ENCODE results near the gene KLHL8. TPM values are rescaled to one million over a fixed set of nuclear protein-coding genes. Genes with fewer than 3 reads are reported as not detected.

KLHL8 gene
- total RNA-seq, 2 experiments from 2014 or later, result 9.8 to 10.3 TPM

DNA sequence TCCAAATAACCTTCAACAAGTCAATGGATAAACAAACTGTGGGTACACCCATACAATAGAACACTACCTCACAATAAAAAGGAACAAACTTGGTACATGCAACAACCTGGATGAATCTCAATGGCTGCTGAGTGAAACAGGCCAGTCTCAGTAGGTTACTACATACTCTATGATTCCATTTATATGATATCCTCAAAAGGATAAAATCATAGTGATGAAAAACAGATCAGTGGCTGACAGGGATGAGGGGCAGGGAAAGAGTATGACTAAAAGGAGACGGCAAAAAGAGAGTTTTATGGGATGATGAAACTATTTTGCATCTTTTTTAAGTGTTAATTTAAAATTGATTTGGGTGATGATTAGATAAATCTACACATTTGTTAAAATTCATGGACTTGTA lies 15.9 kb downstream of the KLHL8 start:
- H3K27ac Mint-ChIP-seq, result no peak overlapping the region
- no peak for ATAC-seq
- DNase-seq, result no peak
- H3K27me3 Mint-ChIP-seq, result no peaks in the 10 kb centered on the region
- H3K4me1 Mint-ChIP-seq, result peaks cover 1% of the 10 kb centered on the region
- H3K36me3 Mint-ChIP-seq (ENCODE audit: low read depth), result peaks cover 20% of the 10 kb centered on the region
- ChIA-PET CTCF (no interaction called here), POLR2A (no interaction called here)
- intact Hi-C loops (cut with DNase I, micrococcal nuclease), result no loop called here
- peaks cover 7% of the 10 kb centered on the region for H3K9me3 Mint-ChIP-seq (ENCODE audit: low read depth)
- no peak overlapping the region for H3K4me3 Mint-ChIP-seq

DNA sequence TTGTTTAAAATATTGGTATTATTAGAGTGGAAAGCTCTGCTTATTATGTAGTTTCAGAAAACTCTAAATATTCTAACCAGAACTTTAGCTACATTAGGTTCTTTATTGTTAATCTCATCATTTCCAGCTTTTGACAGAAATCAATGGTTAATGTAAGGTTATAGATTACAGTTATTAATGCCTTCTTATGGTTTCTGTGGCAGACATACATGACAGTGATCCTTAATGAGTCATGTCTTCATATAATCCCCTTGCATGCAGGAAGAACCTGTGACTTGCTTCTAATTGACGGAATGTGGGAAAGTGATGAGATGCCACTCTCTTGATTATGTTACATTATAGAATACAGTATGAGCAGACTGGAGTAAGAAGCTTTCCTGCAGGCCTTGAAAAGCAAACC lies 23.5 kb downstream of the KLHL8 start:
- no peak overlapping the region for H3K27ac Mint-ChIP-seq
- DNase-seq (no peak), ATAC-seq (no peak)
- CTCF ChIA-PET, result interaction anchor here (0.6 to 1.9 kb wide), 2 partner anchors 10 to 34 kb away, joined by 5 to 6 read pairs; no protein-coding TSS in a partner anchor
- H3K4me3 Mint-ChIP-seq, result no peak overlapping the region
- intact Hi-C loops (cut with DNase I, micrococcal nuclease), result no loop called here
- peaks cover 10% of the 10 kb centered on the region for H3K36me3 Mint-ChIP-seq (ENCODE audit: low read depth)
- no peaks in the 10 kb centered on the region for H3K27me3 Mint-ChIP-seq
- peaks cover 14% of the 10 kb centered on the region for H3K4me1 Mint-ChIP-seq
- H3K9me3 Mint-ChIP-seq (ENCODE audit: low read depth), result no peaks in the 10 kb centered on the region
- POLR2A ChIA-PET, result no interaction called here

DNA sequence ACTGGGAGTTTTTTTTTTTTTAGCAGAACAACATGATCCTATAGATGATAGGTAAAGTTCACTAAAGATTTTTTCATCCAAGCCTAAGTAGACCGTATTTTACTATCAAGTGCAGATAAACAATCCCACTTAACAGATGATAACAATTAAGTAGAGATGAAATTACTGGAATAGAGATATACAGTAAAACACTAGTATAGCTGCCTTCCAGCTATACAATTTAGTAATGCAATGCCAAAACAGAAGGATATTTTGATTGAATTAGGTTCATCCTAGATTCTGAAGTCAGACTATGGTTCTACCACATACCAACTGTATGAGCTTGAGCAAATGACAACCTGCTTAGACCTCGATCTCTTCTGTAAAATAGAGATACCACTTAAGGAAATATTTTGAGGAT lies 24.3 kb downstream of the KLHL8 start:
- POLR2A ChIA-PET, result no interaction called here
- peaks cover 14% of the 10 kb centered on the region for H3K4me1 Mint-ChIP-seq
- ATAC-seq (no peak), DNase-seq (no peak)
- H3K9me3 Mint-ChIP-seq (ENCODE audit: low read depth), result no peaks in the 10 kb centered on the region
- no peak overlapping the region for H3K27ac Mint-ChIP-seq
- no peak overlapping the region for H3K4me3 Mint-ChIP-seq
- peaks cover 14% of the 10 kb centered on the region for H3K36me3 Mint-ChIP-seq (ENCODE audit: low read depth)
- intact Hi-C loops (cut with DNase I, micrococcal nuclease), result no loop called here
- CTCF ChIA-PET, result interaction anchor here (1.9 kb wide), 1 partner anchor 9 kb away, joined by 6 read pairs; no protein-coding TSS in a partner anchor
- H3K27me3 Mint-ChIP-seq, result no peaks in the 10 kb centered on the region

DNA sequence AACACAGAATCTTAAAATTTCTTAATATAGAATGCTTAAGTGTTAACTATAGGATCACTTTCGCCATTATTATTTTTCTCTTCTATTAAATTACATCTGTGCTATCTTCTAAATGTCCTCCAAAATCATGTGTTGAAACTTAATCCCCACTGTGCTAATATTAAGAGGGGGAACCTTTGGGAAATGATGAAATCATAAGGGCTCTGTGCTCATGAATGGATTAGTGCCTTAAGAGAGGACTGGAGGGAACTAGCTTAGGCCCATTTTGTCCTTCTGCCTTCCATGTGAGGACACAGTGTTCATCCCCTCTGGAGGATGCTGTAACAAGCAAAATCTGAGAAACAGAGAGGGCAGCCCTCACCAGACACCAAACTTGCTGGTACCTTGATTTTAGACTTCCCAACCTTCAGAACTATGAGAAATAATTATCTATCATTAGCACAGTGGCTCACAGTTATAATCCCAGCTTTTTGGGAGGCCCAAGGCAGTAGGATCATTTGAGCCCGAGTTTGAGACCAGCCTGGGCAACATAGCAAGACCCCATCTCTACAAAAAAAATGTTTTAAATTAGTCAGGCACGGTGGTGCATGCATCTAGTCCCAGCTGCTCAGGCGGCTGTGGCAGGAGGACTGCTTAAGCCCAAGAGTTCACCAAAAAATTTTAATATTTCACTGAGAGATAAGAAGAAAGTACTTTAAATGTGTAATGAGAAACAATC lies 26.3 kb downstream of the KLHL8 start:
- Mint-ChIP-seq H3K36me3 (ENCODE audit: low read depth) (peaks cover 11% of the 10 kb centered on the region), H3K27ac (no peak overlapping the region), H3K27me3 (no peaks in the 10 kb centered on the region), H3K4me1 (peaks cover 12% of the 10 kb centered on the region), H3K4me3 (no peak overlapping the region), H3K9me3 (ENCODE audit: low read depth) (no peaks in the 10 kb centered on the region)
- ChIA-PET CTCF (no interaction called here), POLR2A (no interaction called here)
- ATAC-seq (no peak), DNase-seq (no peak)
- intact Hi-C loops (cut with DNase I, micrococcal nuclease), result no loop called here

DNA sequence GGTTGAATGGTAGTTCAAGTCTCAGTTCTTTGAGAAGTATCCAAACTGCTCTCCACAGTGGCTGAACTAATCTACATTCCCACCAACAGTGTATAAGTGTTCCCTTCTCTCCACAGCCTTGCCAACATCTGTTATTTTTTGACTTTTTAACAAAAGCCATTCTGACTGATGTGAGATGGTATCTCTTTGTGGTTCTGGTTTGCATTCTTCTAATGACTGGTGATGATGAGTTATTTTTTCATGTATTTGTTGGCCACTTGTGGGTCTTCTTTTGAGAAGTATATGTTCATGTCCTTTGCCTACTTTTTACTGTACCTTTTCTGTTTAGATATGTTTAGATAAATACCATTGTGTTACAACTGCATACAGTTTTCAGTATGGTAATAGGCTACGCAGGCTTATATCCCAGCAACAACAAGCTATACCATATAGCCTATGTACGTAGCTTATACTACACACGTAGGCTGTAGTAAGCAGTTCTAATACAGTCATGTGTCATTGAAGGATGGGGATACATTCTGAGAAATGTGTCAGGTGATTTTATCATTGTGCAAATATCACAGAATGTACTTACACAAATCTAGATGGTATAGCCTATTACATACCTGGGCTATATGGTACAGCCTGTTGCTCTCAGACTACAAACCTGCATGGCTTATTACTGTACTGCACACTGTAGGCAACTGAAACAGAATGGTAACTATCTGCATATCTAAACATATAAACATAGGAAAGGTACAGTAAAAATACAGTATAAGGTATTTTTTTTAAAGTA lies 28.1 kb downstream of the KLHL8 start:
- H3K36me3 Mint-ChIP-seq (ENCODE audit: low read depth), result peaks cover 11% of the 10 kb centered on the region
- H3K27ac Mint-ChIP-seq, result no peak overlapping the region
- ChIA-PET POLR2A (interaction anchor here (0.5 kb wide), 1 partner anchor 55 kb away, joined by 3 read pairs; no protein-coding TSS in a partner anchor), CTCF (interaction anchor here (0.6 to 0.9 kb wide), 2 partner anchors 46 to 502 kb away, joined by 3 read pairs; no protein-coding TSS in a partner anchor)
- intact Hi-C loops (cut with DNase I, micrococcal nuclease), result no loop called here
- peak; percentile 44 for ATAC-seq
- no peak overlapping the region for H3K4me3 Mint-ChIP-seq
- H3K27me3 Mint-ChIP-seq, result no peaks in the 10 kb centered on the region
- no peak for DNase-seq
- H3K4me1 Mint-ChIP-seq, result peaks cover 4% of the 10 kb centered on the region
- no peaks in the 10 kb centered on the region for H3K9me3 Mint-ChIP-seq (ENCODE audit: low read depth)

DNA sequence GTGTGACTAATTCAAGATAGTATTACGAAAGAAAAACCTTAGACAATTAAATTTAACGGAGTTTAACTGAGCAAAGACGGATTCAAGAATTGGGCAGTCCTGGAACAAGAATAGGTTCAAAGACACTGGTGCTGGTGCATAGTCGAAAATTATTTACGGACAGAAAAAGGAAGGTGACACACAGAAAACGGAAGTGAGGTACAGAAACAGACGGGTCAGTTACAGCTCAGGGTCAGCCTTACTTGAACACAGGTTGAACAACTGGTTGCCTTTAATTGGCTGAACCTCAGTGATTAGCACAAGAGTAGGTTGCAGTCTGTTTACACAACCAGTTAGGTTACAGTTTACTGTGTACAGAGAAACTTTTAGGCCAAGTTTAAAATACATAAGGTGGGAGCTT lies 31.5 kb downstream of the KLHL8 start:
- CTCF ChIA-PET, result interaction anchor here (1.0 kb wide), 1 partner anchor 96 kb away, joined by 3 read pairs; no protein-coding TSS in a partner anchor

DNA sequence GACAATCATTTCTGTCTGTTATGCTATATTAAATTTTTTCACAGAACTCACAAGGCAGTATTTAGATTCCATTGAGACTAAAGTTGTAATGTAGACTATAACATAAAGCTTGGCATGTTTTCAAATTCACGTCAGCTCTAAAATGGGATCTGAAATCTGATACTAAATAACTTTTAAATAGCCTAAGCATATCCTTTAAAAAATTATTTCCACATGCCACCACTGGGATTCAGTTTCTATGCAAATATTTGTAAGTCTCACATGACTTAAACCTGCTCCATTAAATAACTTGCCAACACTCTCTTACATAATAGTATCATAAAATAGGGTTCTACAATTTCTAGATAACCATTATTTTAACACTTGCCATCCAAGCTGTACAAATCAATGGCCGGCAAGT lies 32.4 kb downstream of the KLHL8 start:
- no peak overlapping the region for H3K4me3 Mint-ChIP-seq
- H3K4me1 Mint-ChIP-seq, result no peaks in the 10 kb centered on the region
- peaks cover 6% of the 10 kb centered on the region for H3K36me3 Mint-ChIP-seq (ENCODE audit: low read depth)
- DNase-seq (no peak), ATAC-seq (no peak)
- no peak overlapping the region for H3K27ac Mint-ChIP-seq
- ChIA-PET POLR2A (no interaction called here), CTCF (no interaction called here)
- intact Hi-C loops (cut with DNase I, micrococcal nuclease), result no loop called here
- H3K27me3 Mint-ChIP-seq, result no peaks in the 10 kb centered on the region
- H3K9me3 Mint-ChIP-seq (ENCODE audit: low read depth), result no peaks in the 10 kb centered on the region

More for the DNA sequence above, 31.5 kb downstream of the KLHL8 start:
- Mint-ChIP-seq H3K27ac (no peak overlapping the region), H3K4me3 (no peak overlapping the region), H3K36me3 (ENCODE audit: low read depth) (peaks cover 6% of the 10 kb centered on the region), H3K4me1 (no peaks in the 10 kb centered on the region), H3K27me3 (no peaks in the 10 kb centered on the region), H3K9me3 (ENCODE audit: low read depth) (no peaks in the 10 kb centered on the region)
- POLR2A ChIA-PET, result no interaction called here
- no peak for DNase-seq
- no peak for ATAC-seq
- intact Hi-C loops (cut with DNase I, micrococcal nuclease), result no loop called here

DNA sequence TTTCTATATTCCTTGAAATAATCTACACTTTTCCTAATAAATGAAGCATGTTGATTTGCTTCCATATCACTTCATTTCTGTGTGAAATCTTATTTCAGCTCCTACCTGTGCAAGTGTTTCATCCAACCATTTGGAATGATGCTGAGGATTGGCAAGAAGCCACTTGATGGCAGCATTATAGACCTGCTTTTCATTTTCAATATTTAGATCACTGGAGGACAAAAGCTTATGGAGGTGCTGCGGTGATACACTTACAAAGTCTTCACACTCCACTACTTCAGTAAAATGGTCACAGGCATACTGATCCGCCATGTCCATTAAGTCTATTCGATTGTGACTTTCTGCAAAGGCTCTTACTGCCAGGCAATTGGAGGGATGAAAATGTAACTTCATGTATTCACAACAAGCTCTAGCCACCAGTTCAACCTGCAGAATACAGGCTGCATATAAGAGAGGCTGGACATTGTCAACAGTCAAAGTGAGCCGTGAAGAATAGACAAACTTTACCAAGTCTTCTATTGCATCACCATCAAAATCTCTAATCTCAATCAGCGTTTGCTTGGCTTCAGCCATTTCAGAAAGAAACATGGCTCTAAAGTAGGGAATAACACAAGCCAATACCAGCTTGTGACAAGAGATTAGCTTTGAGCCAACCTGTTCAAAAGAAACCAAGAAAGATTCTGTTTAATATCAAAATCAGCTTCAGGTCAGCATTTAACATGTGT lies 35.1 kb downstream of the KLHL8 start:
- Mint-ChIP-seq H3K4me1 (no peaks in the 10 kb centered on the region), H3K9me3 (ENCODE audit: low read depth) (no peaks in the 10 kb centered on the region), H3K27me3 (no peaks in the 10 kb centered on the region), H3K4me3 (no peak overlapping the region), H3K36me3 (ENCODE audit: low read depth) (peaks cover 1% of the 10 kb centered on the region), H3K27ac (no peak overlapping the region)
- POLR2A ChIA-PET, result interaction anchor here (0.6 kb wide), 1 partner anchor 52 kb away, joined by 4 read pairs; no protein-coding TSS in a partner anchor
- ATAC-seq, result no peak
- CTCF ChIA-PET, result interaction anchor here (1.4 kb wide), 1 partner anchor 18 kb away, joined by 4 read pairs; no protein-coding TSS in a partner anchor
- DNase-seq, result no peak
- intact Hi-C loops (cut with DNase I, micrococcal nuclease), result no loop called here

DNA sequence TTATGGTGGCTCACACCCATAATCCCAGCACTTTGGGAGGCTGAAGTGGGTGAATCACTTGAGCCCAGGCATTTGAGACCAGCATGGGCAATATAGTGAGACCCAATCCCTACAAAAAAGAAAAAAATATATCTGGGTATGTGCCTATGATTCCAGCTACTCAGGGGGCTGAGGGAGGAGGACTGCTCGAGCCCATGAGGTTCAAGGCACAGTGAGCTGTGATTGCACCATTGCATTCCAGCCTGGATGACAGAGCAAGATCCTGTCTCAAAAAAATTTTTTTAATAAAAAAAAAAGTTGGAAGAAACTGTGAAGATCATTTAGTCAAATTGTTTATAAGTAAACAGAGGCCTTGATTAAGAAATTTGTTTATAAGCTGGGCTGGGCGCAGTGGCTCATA lies 39.7 kb downstream of the KLHL8 start:
- no peak for DNase-seq
- Mint-ChIP-seq H3K27me3 (no peaks in the 10 kb centered on the region), H3K9me3 (ENCODE audit: low read depth) (no peaks in the 10 kb centered on the region), H3K27ac (no peak overlapping the region), H3K36me3 (ENCODE audit: low read depth) (peaks cover 8% of the 10 kb centered on the region), H3K4me1 (no peaks in the 10 kb centered on the region), H3K4me3 (no peak overlapping the region)
- ChIA-PET CTCF (no interaction called here), POLR2A (interaction anchor here (0.7 kb wide), 2 partner anchors 10 to 220 kb away, joined by 3 to 5 read pairs; no protein-coding TSS in a partner anchor)
- no peak for ATAC-seq
- intact Hi-C loops (cut with DNase I, micrococcal nuclease), result no loop called here

DNA sequence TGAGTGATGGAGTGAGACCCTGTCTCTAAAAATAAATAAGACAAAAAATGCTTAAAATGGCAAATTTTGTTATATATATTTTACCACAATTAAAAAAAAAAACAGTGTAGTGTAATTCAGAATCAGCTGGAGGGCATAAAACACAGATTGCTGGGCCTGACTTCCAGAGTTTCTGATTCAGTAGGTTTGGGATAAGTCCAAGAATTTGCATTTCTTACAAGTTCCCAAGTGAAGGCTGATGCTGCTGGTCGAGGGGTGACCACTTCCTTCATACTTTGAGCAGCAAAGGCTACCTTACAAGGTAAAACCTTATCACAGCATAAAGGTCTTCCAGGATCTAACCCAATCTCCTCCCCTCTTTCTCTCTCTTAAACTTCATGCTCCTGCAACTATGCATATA lies 40.7 kb downstream of the KLHL8 start:
- POLR2A ChIA-PET, result interaction anchor here (0.6 kb wide), 1 partner anchor 956 kb away, joined by 5 read pairs; no protein-coding TSS in a partner anchor
- Mint-ChIP-seq H3K27ac (no peak overlapping the region), H3K4me3 (no peak overlapping the region), H3K27me3 (no peaks in the 10 kb centered on the region), H3K4me1 (no peaks in the 10 kb centered on the region), H3K9me3 (ENCODE audit: low read depth) (no peaks in the 10 kb centered on the region), H3K36me3 (ENCODE audit: low read depth) (peaks cover 11% of the 10 kb centered on the region)
- CTCF ChIA-PET, result no interaction called here
- DNase-seq, result no peak
- intact Hi-C loops (cut with DNase I, micrococcal nuclease), result no loop called here
- ATAC-seq, result no peak

DNA sequence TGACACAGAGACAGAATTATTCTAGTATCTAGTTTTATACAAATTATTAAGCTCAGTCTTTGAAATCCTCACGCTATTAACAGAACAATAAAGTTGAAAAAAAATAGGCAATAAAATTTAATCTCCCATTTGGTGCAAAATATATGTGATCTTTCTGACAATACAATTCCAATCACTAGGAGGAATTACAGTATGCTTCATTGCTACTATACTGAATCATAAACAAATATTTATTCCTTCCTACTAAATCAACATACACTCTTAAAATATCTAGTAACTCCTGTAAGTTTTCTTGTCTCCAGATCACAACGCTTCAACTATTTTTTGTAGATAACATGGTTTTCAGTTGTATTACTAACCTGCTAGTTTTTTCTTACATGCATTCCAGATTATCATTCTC lies 45.7 kb downstream of the KLHL8 start:
- ChIA-PET POLR2A (interaction anchor here (0.6 kb wide), 1 partner anchor 79 kb away, joined by 4 read pairs; no protein-coding TSS in a partner anchor), CTCF (no interaction called here)
- Mint-ChIP-seq H3K9me3 (ENCODE audit: low read depth) (no peaks in the 10 kb centered on the region), H3K4me1 (no peaks in the 10 kb centered on the region), H3K36me3 (ENCODE audit: low read depth) (peaks cover 21% of the 10 kb centered on the region), H3K4me3 (no peak overlapping the region), H3K27ac (no peak overlapping the region), H3K27me3 (no peaks in the 10 kb centered on the region)
- DNase-seq (no peak), ATAC-seq (no peak)
- intact Hi-C loops (cut with DNase I, micrococcal nuclease), result no loop called here

All from activated CD4-positive, alpha-beta T cell treated with anti-CD3 and anti-CD28 coated beads for 36 hours (primary cell).